IMR-90 (cell line): Measurements from ENCODE around the gene MAML3. TPM values are rescaled to one million over a fixed set of nuclear protein-coding genes. Genes with fewer than 3 reads are reported as not detected.

ENCODE experiments used
- ATAC-seq: fragments of 200-7000 bp; cut with Tn5 transposase; 2 replicates; pipeline ENCODE4 v1.9.1; 2020; ENCODE audit warnings: low read depth, mild to moderate bottlenecking, moderate library complexity
- BruUV-seq: library from RNA; stranded (reverse); fragments of 400-500 nt; replicated peaks from 2 replicates; lab custom pipeline; 2021; lab: Mats Ljungman, UMichigan
- CTCF ChIA-PET: fragments of 300-600 bp; formaldehyde crosslinking; extraction: SDS; loops from one replicate; lab custom pipeline; 2021; ENCODE audit warnings: antibody characterized with exemption; lab: Yijun Ruan, JAX
- POLR2A ChIA-PET: fragments of 300-600 bp; sonication (Branson Sonifier 250); formaldehyde crosslinking; loops from one replicate; lab custom pipeline; 2022; ENCODE audit warnings: antibody characterized with exemption; ENCODE audit not compliant: unreplicated experiment; lab: Charles Lee
- DNase-seq: peaks from one replicate; pipeline ENCODE4 v3.0.0; 2013
- H2AFZ ChIP-seq: replicated peaks from 2 replicates; pipeline ENCODE3; 2013; ENCODE audit warnings: low read length, mild to moderate bottlenecking; ENCODE audit not compliant: poor library complexity
- H2AK5ac ChIP-seq: 2 replicates; pipeline ENCODE4 v1.6.1; 2013; ENCODE audit warnings: low read depth, low read length, inconsistent platforms
- H2AK9ac ChIP-seq: replicated peaks from 2 replicates; pipeline ENCODE3; 2013; ENCODE audit warnings: mild to moderate bottlenecking, low read depth, low read length, moderate library complexity; ENCODE audit not compliant: poor library complexity
- H2BK120ac ChIP-seq: 2 replicates; pipeline ENCODE4 v1.6.1; 2013; ENCODE audit warnings: low read depth, low read length, inconsistent platforms
- H2BK15ac ChIP-seq: 3 replicates; pipeline ENCODE4 v1.6.1; 2013; ENCODE audit warnings: low read depth, low read length, inconsistent platforms
- H2BK20ac ChIP-seq: 2 replicates; pipeline ENCODE4 v1.6.1; 2013; ENCODE audit warnings: low read depth, mild to moderate bottlenecking, inconsistent platforms, low read length, moderate library complexity
- H2BK5ac ChIP-seq: 2 replicates; pipeline ENCODE4 v1.6.1; 2013; ENCODE audit warnings: mild to moderate bottlenecking, low read depth, low read length, inconsistent platforms; ENCODE audit not compliant: poor library complexity, severe bottlenecking
- H3K14ac ChIP-seq: replicated peaks from 2 replicates; pipeline ENCODE4 v1.6.1; 2013; ENCODE audit warnings: low read depth, low read length, inconsistent platforms
- H3K18ac ChIP-seq: 2 replicates; pipeline ENCODE4 v1.6.1; 2013; ENCODE audit warnings: low read depth, low read length, control low read depth
- H3K23ac ChIP-seq: 2 replicates; pipeline ENCODE4 v1.6.1; 2013; ENCODE audit warnings: low read depth, low read length, inconsistent platforms
- H3K27ac ChIP-seq: 2 replicates; pipeline ENCODE4 v1.5.1; 2013; ENCODE audit warnings: mild to moderate bottlenecking, control low read depth, low read length; ENCODE audit not compliant: insufficient read depth
- H3K27me3 ChIP-seq: 2 replicates; pipeline ENCODE4 v1.6.1; 2013; ENCODE audit warnings: low read length; ENCODE audit not compliant: control insufficient read depth, insufficient read depth
- H3K36me3 ChIP-seq: 2 replicates; pipeline ENCODE4 v1.6.1; 2013; ENCODE audit warnings: low read length, mixed read lengths; ENCODE audit not compliant: control insufficient read depth, insufficient read depth
- H3K4ac ChIP-seq: 2 replicates; pipeline ENCODE4 v1.6.1; 2013; ENCODE audit warnings: low read depth, low read length, inconsistent platforms
- H3K4me1 ChIP-seq: 2 replicates; pipeline ENCODE4 v1.6.1; 2013; ENCODE audit warnings: low read length, mixed read lengths; ENCODE audit not compliant: control insufficient read depth, insufficient read depth
- H3K4me2 ChIP-seq: 2 replicates; pipeline ENCODE4 v1.6.1; 2013; ENCODE audit warnings: low read depth, mild to moderate bottlenecking, control low read depth, low read length, moderate library complexity
- H3K4me3 ChIP-seq: 2 replicates; pipeline ENCODE4 v1.5.1; 2013; ENCODE audit warnings: low read depth, mild to moderate bottlenecking, control low read depth, low read length, moderate library complexity; ENCODE audit not compliant: insufficient read depth
- H3K56ac ChIP-seq: 2 replicates; pipeline ENCODE4 v1.6.1; 2013; ENCODE audit warnings: low read length, inconsistent platforms; ENCODE audit not compliant: insufficient read depth; ENCODE audit errors: extremely low read depth
- H3K79me1 ChIP-seq, 2 experiments: 2 replicates each; pipeline ENCODE4 v1.6.1; 2013; ENCODE audit warnings: low read length in 2 of 2, inconsistent platforms in 1 of 2, low read depth in 1 of 2
- H3K9ac ChIP-seq: 2 replicates; pipeline ENCODE4 v1.6.1; 2013; ENCODE audit warnings: low read depth, low read length, control low read depth
- H3K9me1 ChIP-seq: 2 replicates; pipeline ENCODE4 v1.6.1; 2013; ENCODE audit warnings: low read length, inconsistent platforms; ENCODE audit not compliant: insufficient read depth
- H3K9me3 ChIP-seq: 2 replicates; pipeline ENCODE4 v1.6.1; 2013; ENCODE audit warnings: low read length; ENCODE audit not compliant: control insufficient read depth, insufficient read depth
- H4K20me1 ChIP-seq: 2 replicates; pipeline ENCODE4 v1.6.1; 2013; ENCODE audit warnings: low read length, inconsistent platforms; ENCODE audit not compliant: insufficient read depth
- H4K5ac ChIP-seq: 2 replicates; pipeline ENCODE4 v1.6.1; 2013; ENCODE audit warnings: mild to moderate bottlenecking, low read depth, low read length, control low read depth
- H4K8ac ChIP-seq, 2 experiments: 2 replicates each; pipeline ENCODE4 v1.6.1; 2013; ENCODE audit warnings: low read depth in 2 of 2, low read length in 2 of 2, control low read depth in 1 of 2, inconsistent platforms in 1 of 2
- H4K91ac ChIP-seq: 2 replicates; pipeline ENCODE4 v1.6.1; 2013; ENCODE audit warnings: low read depth, low read length, inconsistent platforms; ENCODE audit not compliant: insufficient read depth
- CHD1 ChIP-seq: IDR thresholded peaks from 2 replicates; pipeline ENCODE4 v1.6.1; 2012; ENCODE audit warnings: low read depth, low read length, improper control_type of control experiment
- FOS ChIP-seq: fragments of 150-350 bp; IDR thresholded peaks from 2 replicates; pipeline ENCODE4 v1.6.1; 2016; ENCODE audit warnings: low read depth, low read length
- MAFK ChIP-seq: IDR thresholded peaks from 2 replicates; pipeline ENCODE4 v1.6.1; 2012; ENCODE audit warnings: low read depth, low read length, improper control_type of control experiment
- MAZ ChIP-seq: IDR thresholded peaks from 2 replicates; pipeline ENCODE4 v1.6.1; 2012; ENCODE audit warnings: low read depth, mild to moderate bottlenecking, low read length, improper control_type of control experiment, moderate library complexity, borderline replicate concordance
- NFE2L2 ChIP-seq: fragments of 150-350 bp; IDR thresholded peaks from 2 replicates; pipeline ENCODE4 v1.6.1; 2016; ENCODE audit warnings: low read depth, mild to moderate bottlenecking, low read length
- POLR2A ChIP-seq: IDR thresholded peaks from 2 replicates; pipeline ENCODE4 v1.6.1; 2012; ENCODE audit warnings: mild to moderate bottlenecking, low read depth, low read length
- RAD21 ChIP-seq: IDR thresholded peaks from 2 replicates; pipeline ENCODE4 v1.6.1; 2012; ENCODE audit warnings: low read length, improper control_type of control experiment
- RCOR1 ChIP-seq: IDR thresholded peaks from 2 replicates; pipeline ENCODE4 v1.6.1; 2012; ENCODE audit warnings: mild to moderate bottlenecking, low read length, improper control_type of control experiment; ENCODE audit not compliant: insufficient replicate concordance
- RFX5 ChIP-seq: IDR thresholded peaks from 2 replicates; pipeline ENCODE4 v1.8.0; 2012; ENCODE audit warnings: low read depth, mild to moderate bottlenecking, low read length, moderate library complexity
- SMC3 ChIP-seq: fragments of 150-350 bp; IDR thresholded peaks from 2 replicates; pipeline ENCODE4 v1.6.1; 2016; ENCODE audit warnings: low read depth, mild to moderate bottlenecking, antibody characterized with exemption, low read length, moderate library complexity
- WGBS, 2 experiments: methylation state at CpG; one replicate each; pipeline versions ENCODE4 v1.1.5 to v1.1.7; 2013; ENCODE audit warnings: missing lambda C conversion rate in 2 of 2; ENCODE audit not compliant: insufficient read length in 1 of 2; ENCODE audit errors: extremely low coverage in 2 of 2; 5-methylcytosine and 5-hydroxymethylcytosine counted together
- dilution Hi-C: fragments of 300-500 bp; cut with HindIII; formaldehyde crosslinking; loops from one replicate; pipeline ENCODE4 v1.14.3; 2018; ENCODE audit warnings: low sequenced_read_pairs; ENCODE audit not compliant: unreplicated experiment
- in situ Hi-C: fragments of 300-500 bp; cut with MboI; formaldehyde crosslinking; loops from 3 replicates; pipeline ENCODE4 v1.14.3; 2019; ENCODE audit warnings: low sequenced_read_pairs, inconsistent platforms, mixed read lengths
- intact Hi-C: fragments of 100-400 bp; cut with micrococcal nuclease; formaldehyde crosslinking; loops from 2 replicates; pipeline ENCODE4 v1.10.0; 2022
- polyA plus RNA-seq, 3 experiments: library from polyadenylated mRNA; depleted of rRNA; stranded (reverse); fragments of >200 nt; gene quantifications; 2 replicates each; pipeline ENCODE4 v1.2.3, GENCODE V29; 2012; ENCODE audit warnings: low replicate concordance in 1 of 3
- total RNA-seq: library from RNA; depleted of rRNA; stranded (reverse); fragments of >200 nt; gene quantifications from 2 replicates; pipeline ENCODE4 v1.2.3, GENCODE V29; 2012
- TF ChIP-seq, protein P1 (sequence below): conservative IDR thresholded peaks from 2 replicates; pipeline ENCODE4 v1.5.1; 2012; ENCODE audit warnings: mild to moderate bottlenecking, low read depth, low read length, improper control_type of control experiment
- TF ChIP-seq, protein P2 (sequence below): fragments of 150-350 bp; IDR thresholded peaks from 2 replicates; pipeline ENCODE4 v1.6.1; 2016; ENCODE audit warnings: low read depth, mild to moderate bottlenecking, low read length, moderate library complexity, borderline replicate concordance

MAML3 gene
- total and polyA plus RNA-seq, 2 of the 4 experiments (the other 2 are of a cell fraction) = 0.90 to 1.7 TPM

DNA sequence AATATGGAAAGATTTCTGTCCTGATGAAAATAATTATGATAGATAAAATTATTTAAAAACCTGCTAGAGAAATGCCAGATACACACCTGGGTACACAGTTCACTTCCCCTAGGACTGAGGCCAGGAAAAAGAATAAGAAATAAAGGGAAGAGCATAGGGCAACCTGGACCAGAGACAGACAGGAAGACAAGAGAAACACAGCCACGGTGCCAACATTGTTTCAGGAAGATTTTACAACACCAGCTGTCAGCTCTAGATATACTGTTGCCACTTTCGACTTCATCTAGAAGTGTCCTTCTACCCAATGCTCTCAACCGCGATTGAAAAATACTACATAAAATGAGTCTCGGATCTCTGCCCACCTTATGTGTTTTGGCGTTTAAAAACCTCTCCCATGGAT lies 128.5 kb downstream of the MAML3 start:
- TF ChIP-seq FOS (no peak), SMC3 (no peak), CHD1 (no peak), RCOR1 (no peak), MAZ (no peak), RAD21 (no peak), RFX5 (no peak), POLR2A (no peak), NFE2L2 (no peak), MAFK (no peak)
- TF ChIP-seq, protein P1, sequence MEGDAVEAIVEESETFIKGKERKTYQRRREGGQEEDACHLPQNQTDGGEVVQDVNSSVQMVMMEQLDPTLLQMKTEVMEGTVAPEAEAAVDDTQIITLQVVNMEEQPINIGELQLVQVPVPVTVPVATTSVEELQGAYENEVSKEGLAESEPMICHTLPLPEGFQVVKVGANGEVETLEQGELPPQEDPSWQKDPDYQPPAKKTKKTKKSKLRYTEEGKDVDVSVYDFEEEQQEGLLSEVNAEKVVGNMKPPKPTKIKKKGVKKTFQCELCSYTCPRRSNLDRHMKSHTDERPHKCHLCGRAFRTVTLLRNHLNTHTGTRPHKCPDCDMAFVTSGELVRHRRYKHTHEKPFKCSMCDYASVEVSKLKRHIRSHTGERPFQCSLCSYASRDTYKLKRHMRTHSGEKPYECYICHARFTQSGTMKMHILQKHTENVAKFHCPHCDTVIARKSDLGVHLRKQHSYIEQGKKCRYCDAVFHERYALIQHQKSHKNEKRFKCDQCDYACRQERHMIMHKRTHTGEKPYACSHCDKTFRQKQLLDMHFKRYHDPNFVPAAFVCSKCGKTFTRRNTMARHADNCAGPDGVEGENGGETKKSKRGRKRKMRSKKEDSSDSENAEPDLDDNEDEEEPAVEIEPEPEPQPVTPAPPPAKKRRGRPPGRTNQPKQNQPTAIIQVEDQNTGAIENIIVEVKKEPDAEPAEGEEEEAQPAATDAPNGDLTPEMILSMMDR = no peak
- TF ChIP-seq, protein P2, sequence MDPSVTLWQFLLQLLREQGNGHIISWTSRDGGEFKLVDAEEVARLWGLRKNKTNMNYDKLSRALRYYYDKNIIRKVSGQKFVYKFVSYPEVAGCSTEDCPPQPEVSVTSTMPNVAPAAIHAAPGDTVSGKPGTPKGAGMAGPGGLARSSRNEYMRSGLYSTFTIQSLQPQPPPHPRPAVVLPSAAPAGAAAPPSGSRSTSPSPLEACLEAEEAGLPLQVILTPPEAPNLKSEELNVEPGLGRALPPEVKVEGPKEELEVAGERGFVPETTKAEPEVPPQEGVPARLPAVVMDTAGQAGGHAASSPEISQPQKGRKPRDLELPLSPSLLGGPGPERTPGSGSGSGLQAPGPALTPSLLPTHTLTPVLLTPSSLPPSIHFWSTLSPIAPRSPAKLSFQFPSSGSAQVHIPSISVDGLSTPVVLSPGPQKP = no peak
- Histone ChIP-seq H4K8ac (no peak overlapping the region), H4K5ac (no peak overlapping the region), H3K27ac (no peak overlapping the region), H2AK5ac (no peak overlapping the region), H3K14ac (no peak overlapping the region), H3K4me1 (peaks cover 4% of the 10 kb centered on the region), H4K91ac (no peak overlapping the region), H3K79me1 (0 out of 4 replicates have a peak, but pooled peaks cover 0 to 4% of the 10 kb centered on the region in 2 experiments), H4K20me1 (no peaks in the 10 kb centered on the region), H3K4me3 (no peak overlapping the region), H3K4me2 (no peak overlapping the region), H2BK5ac (no peak overlapping the region), H3K9me1 (no peaks in the 10 kb centered on the region), H3K56ac (no peak overlapping the region), H3K18ac (no peak overlapping the region), H2AK9ac (no peak overlapping the region), H3K9ac (no peak overlapping the region), H2BK15ac (no peak overlapping the region), H3K27me3 (no peaks in the 10 kb centered on the region), H3K9me3 (no peaks in the 10 kb centered on the region), H3K23ac (no peak overlapping the region), H3K4ac (no peak overlapping the region), H3K36me3 (no peaks in the 10 kb centered on the region), H2BK20ac (no peak overlapping the region), H2BK120ac (no peak overlapping the region), H2AFZ (no peak overlapping the region)
- intact Hi-C loops (no loop called here), dilution Hi-C loops (no loop called here), in situ Hi-C loops (no loop called here)
- BruUV-seq = no TSS peak
- ChIA-PET CTCF (no interaction called here), POLR2A (no interaction called here)
- WGBS, 2 experiments = 100% methylated on average over 1 of the region's 6 CpGs; no CpG with 5 or more reads in 1 of the 2 experiments
- ATAC-seq (no peak), DNase-seq (no peak)
